ENCODE measurements around the gene ASS1. TPM values are rescaled to one million over a fixed set of nuclear protein-coding genes. Genes with fewer than 3 reads are reported as not detected.

Gene ASS1
- total RNA-seq, 1 donor from 2014 or later: 94.8 TPM

DNA sequence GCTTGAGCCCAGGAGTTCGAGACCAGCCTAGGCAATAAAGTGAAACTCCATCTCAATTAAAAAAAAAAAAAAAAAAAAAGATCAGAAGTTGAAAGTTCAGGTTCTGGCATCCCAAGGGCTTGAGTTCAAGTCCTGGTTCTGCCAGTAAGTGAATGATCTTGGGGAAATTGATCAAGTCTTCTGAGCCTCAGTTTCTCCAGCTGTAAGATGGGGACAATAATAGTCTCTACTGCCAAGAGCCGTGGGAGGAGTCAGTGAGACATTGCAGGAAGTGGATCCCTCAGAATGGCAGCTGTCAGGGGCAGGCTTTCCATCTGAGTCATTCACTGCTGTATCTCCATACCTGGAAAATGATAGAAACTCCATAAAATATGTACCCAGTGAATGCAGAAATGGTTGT lies 96.8 kb downstream of the ASS1 start:
- Mint-ChIP-seq H3K27ac (no peak overlapping the region), H3K4me1 (peaks cover 38% of the 10 kb centered on the region), H3K4me3 (no peak overlapping the region), H3K36me3 (no peaks in the 10 kb centered on the region), H3K27me3 (ENCODE audit: low read depth) (peaks cover 39% of the 10 kb centered on the region), H3K9me3 (no peaks in the 10 kb centered on the region)
- no peak for DNase-seq (ENCODE audit: low spot score in 2 of 2, unreplicated experiment in 2 of 2)
- TF ChIP-seq, protein P1, sequence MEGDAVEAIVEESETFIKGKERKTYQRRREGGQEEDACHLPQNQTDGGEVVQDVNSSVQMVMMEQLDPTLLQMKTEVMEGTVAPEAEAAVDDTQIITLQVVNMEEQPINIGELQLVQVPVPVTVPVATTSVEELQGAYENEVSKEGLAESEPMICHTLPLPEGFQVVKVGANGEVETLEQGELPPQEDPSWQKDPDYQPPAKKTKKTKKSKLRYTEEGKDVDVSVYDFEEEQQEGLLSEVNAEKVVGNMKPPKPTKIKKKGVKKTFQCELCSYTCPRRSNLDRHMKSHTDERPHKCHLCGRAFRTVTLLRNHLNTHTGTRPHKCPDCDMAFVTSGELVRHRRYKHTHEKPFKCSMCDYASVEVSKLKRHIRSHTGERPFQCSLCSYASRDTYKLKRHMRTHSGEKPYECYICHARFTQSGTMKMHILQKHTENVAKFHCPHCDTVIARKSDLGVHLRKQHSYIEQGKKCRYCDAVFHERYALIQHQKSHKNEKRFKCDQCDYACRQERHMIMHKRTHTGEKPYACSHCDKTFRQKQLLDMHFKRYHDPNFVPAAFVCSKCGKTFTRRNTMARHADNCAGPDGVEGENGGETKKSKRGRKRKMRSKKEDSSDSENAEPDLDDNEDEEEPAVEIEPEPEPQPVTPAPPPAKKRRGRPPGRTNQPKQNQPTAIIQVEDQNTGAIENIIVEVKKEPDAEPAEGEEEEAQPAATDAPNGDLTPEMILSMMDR (IDR thresholded peaks at IDR 0.05; ENCODE audit: unreplicated experiment): no peak

- TF ChIP-seq, protein P1 (IDR thresholded peaks at IDR 0.05; ENCODE audit: unreplicated experiment): no peak
- no peaks in the 10 kb centered on the region for H3K9me3 Mint-ChIP-seq
- peaks cover 34% of the 10 kb centered on the region for H3K4me1 Mint-ChIP-seq
- H3K27ac Mint-ChIP-seq: no peak overlapping the region
- no peak overlapping the region for H3K4me3 Mint-ChIP-seq
- H3K27me3 Mint-ChIP-seq (ENCODE audit: low read depth): peaks cover 36% of the 10 kb centered on the region
- H3K36me3 Mint-ChIP-seq: no peaks in the 10 kb centered on the region
- DNase-seq (ENCODE audit: low spot score in 2 of 2, unreplicated experiment in 2 of 2): no peak
Measured at GRCh38 chr9:130542038-130542437, 97.3 kb downstream of the ASS1 start.

DNA sequence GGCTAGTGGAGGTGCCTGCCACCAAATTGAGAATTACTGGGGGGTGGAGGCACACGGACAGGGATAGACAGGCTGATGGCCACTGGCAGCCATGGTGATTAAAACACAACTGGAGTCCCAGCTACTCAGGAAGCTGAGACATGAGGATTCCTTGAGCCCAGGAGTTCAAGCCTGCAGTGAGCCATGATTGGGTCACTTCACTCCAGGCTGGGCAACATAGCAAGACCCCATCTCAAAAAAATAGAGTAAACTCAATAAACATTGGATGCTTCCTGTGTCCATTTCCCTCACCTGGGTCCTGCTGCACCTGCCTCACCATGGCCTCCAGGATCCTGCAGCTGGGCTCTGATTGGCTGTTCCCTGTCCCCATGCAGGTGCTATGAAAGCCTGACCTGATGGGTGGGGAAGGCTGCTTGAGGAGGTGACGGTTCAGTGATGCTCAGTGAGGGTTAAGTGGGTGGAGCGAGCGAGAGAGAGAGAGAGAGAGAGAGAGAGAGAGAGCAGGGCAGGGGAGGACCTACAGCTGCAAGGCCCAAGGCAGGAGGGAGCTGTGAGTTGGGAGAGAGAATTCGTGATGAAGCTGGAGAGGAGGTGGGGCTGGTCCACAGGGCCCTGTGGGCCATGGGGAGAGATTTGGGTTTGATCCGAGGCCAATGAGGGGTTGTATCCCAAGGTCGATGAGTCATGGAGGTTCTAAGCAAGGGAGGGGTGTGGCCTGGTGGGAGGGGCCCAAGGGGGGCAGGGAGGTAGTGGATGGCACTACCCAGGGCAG lies 97.9 kb downstream of the ASS1 start:
- DNase-seq (ENCODE audit: low spot score in 2 of 2, unreplicated experiment in 2 of 2): no peak
- no peak overlapping the region for H3K4me3 Mint-ChIP-seq
- no peaks in the 10 kb centered on the region for H3K9me3 Mint-ChIP-seq
- H3K27ac Mint-ChIP-seq: no peak overlapping the region
- TF ChIP-seq, protein P1 (IDR thresholded peaks at IDR 0.05; ENCODE audit: unreplicated experiment): no peak
- H3K36me3 Mint-ChIP-seq: no peaks in the 10 kb centered on the region
- H3K27me3 Mint-ChIP-seq (ENCODE audit: low read depth): peaks cover 34% of the 10 kb centered on the region
- peaks cover 29% of the 10 kb centered on the region for H3K4me1 Mint-ChIP-seq

- Mint-ChIP-seq H3K9me3 (no peaks in the 10 kb centered on the region), H3K27ac (no peak overlapping the region)
Measured at GRCh38 chr9:130543368-130543767, 98.6 kb downstream of the ASS1 start.

DNA sequence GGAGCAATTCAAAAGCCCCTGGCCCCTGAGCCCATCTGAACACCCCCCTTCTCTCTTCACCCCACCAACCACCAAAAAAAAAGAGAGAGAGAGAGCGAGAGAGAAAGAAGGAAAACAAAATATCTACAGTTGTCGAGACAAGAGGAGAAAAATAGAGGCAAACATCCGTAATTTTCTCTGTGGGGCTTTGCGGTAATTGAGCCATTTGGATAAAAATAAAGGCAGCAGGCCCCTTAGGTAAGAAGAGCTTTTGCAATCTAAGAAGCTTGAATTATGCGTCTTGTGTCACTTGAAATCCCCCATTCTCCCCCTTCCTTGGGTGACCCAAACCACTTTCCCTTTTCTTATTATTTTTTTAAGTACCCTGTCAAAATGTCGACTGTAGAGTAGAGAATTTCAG lies 99.1 kb downstream of the ASS1 start:
- H3K36me3 Mint-ChIP-seq: no peaks in the 10 kb centered on the region
- TF ChIP-seq, protein P1 (IDR thresholded peaks at IDR 0.05; ENCODE audit: unreplicated experiment): no peak
- no peak overlapping the region for H3K27ac Mint-ChIP-seq
- DNase-seq (ENCODE audit: low spot score in 2 of 2, unreplicated experiment in 2 of 2): no peak
- H3K9me3 Mint-ChIP-seq: no peaks in the 10 kb centered on the region
- no peak overlapping the region for H3K4me3 Mint-ChIP-seq
- H3K27me3 Mint-ChIP-seq (ENCODE audit: low read depth): peaks cover 24% of the 10 kb centered on the region
- H3K4me1 Mint-ChIP-seq: peaks cover 22% of the 10 kb centered on the region

More at GRCh38 chr9:130543368-130543767, 98.6 kb downstream of the ASS1 start:
- Mint-ChIP-seq H3K27me3 (ENCODE audit: low read depth) (peaks cover 28% of the 10 kb centered on the region), H3K4me1 (peaks cover 22% of the 10 kb centered on the region), H3K36me3 (no peaks in the 10 kb centered on the region), H3K4me3 (no peak overlapping the region)
- TF ChIP-seq, protein P1 (IDR thresholded peaks at IDR 0.05; ENCODE audit: unreplicated experiment): no peak
- no peak for DNase-seq (ENCODE audit: low spot score in 2 of 2, unreplicated experiment in 2 of 2)
